ENCODE data around the gene SYNPO2. TPM values are rescaled to one million over a fixed set of nuclear protein-coding genes. Genes with fewer than 3 reads are reported as not detected.

SYNPO2 gene
- total RNA-seq, 2 donors from 2014 or later, result 9.5 to 266 TPM

- H3K4me3 ChIP-seq, result no peak overlapping the region
- H3K9ac ChIP-seq (ENCODE audit: low read depth in 2 of 2, low read length in 2 of 2), result no peak overlapping the region
- intact Hi-C loops (cut with DNase I), result no loop called here
- no peak for DNase-seq
- H3K27ac ChIP-seq, result no peak overlapping the region
- H3K36me3 ChIP-seq, result no peaks in the 10 kb centered on the region
- no peaks in the 10 kb centered on the region for H3K27me3 ChIP-seq
- no peak for TF ChIP-seq CTCF (IDR thresholded peaks at IDR 0.05)
- no peaks in the 10 kb centered on the region for H3K9me3 ChIP-seq
- H3K4me1 ChIP-seq, result no peaks in the 10 kb centered on the region
These were observed 4.8 kb upstream of the SYNPO2 start for GRCh38 chr4:118883861-118884260.

DNA sequence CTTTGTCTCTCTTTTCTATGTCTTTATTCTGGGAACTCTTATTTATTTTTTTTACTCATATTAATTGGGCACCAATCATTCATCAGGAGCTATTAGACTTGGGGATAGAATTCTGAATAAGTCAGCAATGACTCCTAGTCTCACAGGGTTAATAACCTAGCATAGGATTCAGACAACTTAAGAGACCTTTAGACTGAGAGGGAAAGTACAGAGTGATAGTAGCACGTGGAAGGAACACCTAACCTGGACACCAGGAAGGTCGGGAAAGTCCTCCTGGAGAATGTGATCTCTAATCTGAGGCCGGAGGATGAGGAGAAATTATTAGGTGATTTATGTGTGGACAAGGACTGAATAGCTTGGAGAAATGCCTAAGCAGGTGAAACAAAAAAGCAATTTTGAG, 3.9 kb upstream of the SYNPO2 start:
- DNase-seq, result no peak
- intact Hi-C loops (cut with DNase I), result loop anchor here (5.0 kb wide), 1 partner anchor 112 kb away; no protein-coding TSS in a partner anchor
- no peaks in the 10 kb centered on the region for H3K27me3 ChIP-seq
- H3K9me3 ChIP-seq, result no peaks in the 10 kb centered on the region
- H3K36me3 ChIP-seq, result no peaks in the 10 kb centered on the region
- no peaks in the 10 kb centered on the region for H3K4me1 ChIP-seq
- H3K9ac ChIP-seq (ENCODE audit: low read depth in 2 of 2, low read length in 2 of 2), result no peak overlapping the region
- H3K4me3 ChIP-seq, result no peak overlapping the region
- H3K27ac ChIP-seq, result no peak overlapping the region
- TF ChIP-seq CTCF (IDR thresholded peaks at IDR 0.05), result no peak

- peak overlapping the region; percentile 28 for H3K4me3 ChIP-seq
- TF ChIP-seq CTCF (IDR thresholded peaks at IDR 0.05), result no peak
- H3K9me3 ChIP-seq, result no peaks in the 10 kb centered on the region
- H3K27ac ChIP-seq, result peak overlapping the region; percentile 12
- H3K4me1 ChIP-seq, result no peaks in the 10 kb centered on the region
- H3K27me3 ChIP-seq, result no peaks in the 10 kb centered on the region
- no peak for DNase-seq
- intact Hi-C loops (cut with DNase I), result loop anchor here (5.0 kb wide), 1 partner anchor 117 kb away; no protein-coding TSS in a partner anchor
- peak overlapping the region; percentile 38 to 52 for H3K9ac ChIP-seq (ENCODE audit: low read depth in 2 of 2, low read length in 2 of 2)
- no peaks in the 10 kb centered on the region for H3K36me3 ChIP-seq
These were observed 648 bp downstream of the SYNPO2 start for GRCh38 chr4:118889312-118889691.

- no peak overlapping the region for H3K9ac ChIP-seq (ENCODE audit: low read depth in 2 of 2, low read length in 2 of 2)
- no peak for TF ChIP-seq CTCF (IDR thresholded peaks at IDR 0.05)
- H3K36me3 ChIP-seq, result no peaks in the 10 kb centered on the region
- intact Hi-C loops (cut with DNase I), result loop anchor here (10.0 kb wide), 1 partner anchor 71 kb away; no protein-coding TSS in a partner anchor
- no peaks in the 10 kb centered on the region for H3K4me1 ChIP-seq
- no peak overlapping the region for H3K27ac ChIP-seq
- no peak for DNase-seq
- no peaks in the 10 kb centered on the region for H3K27me3 ChIP-seq
- H3K9me3 ChIP-seq, result no peaks in the 10 kb centered on the region
- H3K4me3 ChIP-seq, result no peak overlapping the region
These were observed 5.4 kb downstream of the SYNPO2 start for GRCh38 chr4:118894034-118894433.

DNA sequence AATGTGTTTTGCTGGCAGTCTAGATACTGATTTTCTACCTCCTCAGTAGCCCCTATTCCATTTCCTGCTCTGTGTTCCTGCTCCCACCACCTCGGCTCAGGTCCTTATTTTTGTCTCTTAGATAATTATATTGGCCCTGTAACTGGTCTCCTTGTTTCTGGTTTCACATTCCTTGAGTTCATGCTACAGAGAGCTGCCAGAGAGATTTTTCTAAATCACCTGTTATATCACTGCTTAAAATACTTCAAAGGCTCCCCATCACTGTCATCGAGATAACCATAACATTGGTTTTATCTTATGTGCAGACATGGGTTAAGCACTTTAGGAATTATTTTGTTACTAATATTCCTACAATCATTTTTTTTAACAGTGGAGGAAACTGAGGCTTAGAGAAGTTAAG, 9.6 kb downstream of the SYNPO2 start:
- Histone ChIP-seq H3K9me3 (no peaks in the 10 kb centered on the region), H3K27me3 (no peaks in the 10 kb centered on the region), H3K27ac (no peak overlapping the region), H3K9ac (ENCODE audit: low read depth in 2 of 2, low read length in 2 of 2) (no peak overlapping the region), H3K4me1 (no peaks in the 10 kb centered on the region), H3K4me3 (no peak overlapping the region), H3K36me3 (no peaks in the 10 kb centered on the region)
- TF ChIP-seq CTCF (IDR thresholded peaks at IDR 0.05), result no peak
- DNase-seq, result no peak
- intact Hi-C loops (cut with DNase I), result loop anchor here (10.0 kb wide), 1 partner anchor 67 kb away; no protein-coding TSS in a partner anchor

Measured in colonic mucosa (tissue), 4 donors.